SK-N-SH treated with all-trans-retinoic acid at 6 μM for 48 hours (cell line): ENCODE data around the gene C2CD3.

Experiments used
- ATAC-seq: fragments of 200-7000 bp; cut with Tn5 transposase; 3 replicates; pipeline ENCODE4 v1.9.1; 2020; ENCODE audit warnings: mild to moderate bottlenecking, moderate library complexity
- ARNTL ChIP-seq: fragments of 450-650 bp; formaldehyde crosslinking; IDR thresholded peaks from 2 replicates; pipeline ENCODE4 v1.5.0; 2020; ENCODE audit warnings: low read depth, mild to moderate bottlenecking, moderate library complexity, borderline replicate concordance
- BACH2 ChIP-seq: fragments of 250-450 bp; sonication (Bioruptor Pico); IDR thresholded peaks from 2 replicates; pipeline ENCODE4 v1.9.0; 2021; ENCODE audit warnings: mild to moderate bottlenecking, borderline replicate concordance
- CREB5 ChIP-seq: fragments of 250-450 bp; sonication (Bioruptor Pico); IDR thresholded peaks from 2 replicates; pipeline ENCODE4 v1.5.1; 2020; ENCODE audit warnings: low read depth, mild to moderate bottlenecking, moderate library complexity
- CSDC2 ChIP-seq: fragments of 250-450 bp; sonication (Bioruptor Pico); IDR thresholded peaks from 2 replicates; pipeline ENCODE4 v1.5.0; 2020; ENCODE audit warnings: mild to moderate bottlenecking, moderate library complexity
- CSRNP3 ChIP-seq: fragments of 250-450 bp; sonication (Bioruptor Pico); IDR thresholded peaks from 2 replicates; pipeline ENCODE4 v1.5.1; 2021; ENCODE audit warnings: mild to moderate bottlenecking, moderate library complexity
- ESRRG ChIP-seq: fragments of 250-450 bp; sonication (Bioruptor Pico); IDR thresholded peaks from 2 replicates; pipeline ENCODE4 v1.6.1; 2021; ENCODE audit warnings: mild to moderate bottlenecking
- ISL1 ChIP-seq: fragments of 250-450 bp; sonication (Bioruptor Pico); IDR thresholded peaks from 2 replicates; pipeline ENCODE4 v2.1.2; 2022; ENCODE audit warnings: mild to moderate bottlenecking, moderate library complexity
- OSR1 ChIP-seq: fragments of 250-450 bp; sonication (Bioruptor Pico); IDR thresholded peaks from 2 replicates; pipeline ENCODE4 v1.8.0; 2022; ENCODE audit warnings: moderate library complexity, mild to moderate bottlenecking, inconsistent platforms
- PATZ1 ChIP-seq: fragments of 250-450 bp; sonication (Bioruptor Pico); IDR thresholded peaks from 2 replicates; pipeline ENCODE4 v1.8.0; 2020; ENCODE audit warnings: mild to moderate bottlenecking, moderate library complexity, borderline replicate concordance
- POU6F1 ChIP-seq: fragments of 250-450 bp; sonication (Bioruptor Pico); IDR thresholded peaks from 2 replicates; pipeline ENCODE4 v1.8.0; 2021; ENCODE audit warnings: low read depth, mild to moderate bottlenecking, moderate library complexity, borderline replicate concordance
- PPARA ChIP-seq: fragments of 250-450 bp; sonication (Bioruptor Pico); IDR thresholded peaks from 2 replicates; pipeline ENCODE4 v1.5.0; 2020; ENCODE audit warnings: mild to moderate bottlenecking, borderline replicate concordance
- RARB ChIP-seq: fragments of 250-450 bp; sonication (Bioruptor Pico); IDR thresholded peaks from 2 replicates; pipeline ENCODE4 v1.8.0; 2021; ENCODE audit warnings: mild to moderate bottlenecking, moderate library complexity
- SNAI2 ChIP-seq: fragments of 250-450 bp; sonication (Bioruptor Pico); IDR thresholded peaks from 2 replicates; pipeline ENCODE4 v1.5.0; 2020; ENCODE audit warnings: mild to moderate bottlenecking, moderate library complexity
- TCF4 ChIP-seq: fragments of 250-450 bp; sonication (Bioruptor Pico); IDR thresholded peaks from 2 replicates; pipeline ENCODE4 v1.8.0; 2021; ENCODE audit warnings: mild to moderate bottlenecking, moderate library complexity, borderline replicate concordance
- TOX ChIP-seq: fragments of 250-450 bp; sonication (Bioruptor Pico); IDR thresholded peaks from 2 replicates; pipeline ENCODE4 v1.8.0; 2021; ENCODE audit warnings: mild to moderate bottlenecking, moderate library complexity, borderline replicate concordance
- TSHZ2 ChIP-seq: fragments of 250-450 bp; sonication (Bioruptor Pico); IDR thresholded peaks from 2 replicates; pipeline ENCODE4 v1.5.0; 2020; ENCODE audit warnings: mild to moderate bottlenecking, moderate library complexity
- ZC3H10 ChIP-seq: fragments of 250-450 bp; sonication (Bioruptor Pico); IDR thresholded peaks from 2 replicates; pipeline ENCODE4 v1.5.1; 2021; ENCODE audit warnings: mild to moderate bottlenecking, moderate library complexity
- ZFP3 ChIP-seq: fragments of 250-450 bp; sonication (Bioruptor Pico); IDR thresholded peaks from 2 replicates; pipeline ENCODE4 v1.5.0; 2020; ENCODE audit warnings: mild to moderate bottlenecking, moderate library complexity
- ZFP30 ChIP-seq: fragments of 450-650 bp; formaldehyde crosslinking; IDR thresholded peaks from 2 replicates; pipeline ENCODE4 v1.5.0; 2022; ENCODE audit warnings: mild to moderate bottlenecking, moderate library complexity
- ZNF565 ChIP-seq: fragments of 450-650 bp; formaldehyde crosslinking; conservative IDR thresholded peaks from 2 replicates; pipeline ENCODE4 v1.5.0; 2020; ENCODE audit warnings: low read depth, mild to moderate bottlenecking, moderate library complexity
- ZNF70 ChIP-seq: fragments of 450-650 bp; formaldehyde crosslinking; IDR thresholded peaks from 2 replicates; pipeline ENCODE4 v1.5.0; 2020; ENCODE audit warnings: mild to moderate bottlenecking, moderate library complexity
- ZNF8 ChIP-seq: fragments of 450-650 bp; formaldehyde crosslinking; IDR thresholded peaks from 2 replicates; pipeline ENCODE4 v1.5.0; 2020; ENCODE audit warnings: mild to moderate bottlenecking, moderate library complexity

The C2CD3 gene

GRCh38 chr11:74019860-74020259 is 150.9 kb downstream of the C2CD3 start:
- TF ChIP-seq ZFP30 (CRISPR knock-in tag) (no peak), ZNF70 (CRISPR knock-in tag) (no peak), RARB (CRISPR knock-in tag) (no peak), OSR1 (CRISPR knock-in tag) (no peak), ZNF8 (CRISPR knock-in tag) (no peak), TOX (CRISPR knock-in tag) (no peak), TCF4 (no peak), ISL1 (no peak), PPARA (CRISPR knock-in tag) (no peak), CSRNP3 (CRISPR knock-in tag) (no peak), TSHZ2 (CRISPR knock-in tag) (no peak), ZFP3 (CRISPR knock-in tag) (no peak), ZC3H10 (CRISPR knock-in tag) (no peak), BACH2 (CRISPR knock-in tag) (no peak), ESRRG (CRISPR knock-in tag) (no peak), ZNF565 (CRISPR knock-in tag) (no peak)
- no peak for ATAC-seq

- TF ChIP-seq ZC3H10 (CRISPR knock-in tag), result no peak
- TF ChIP-seq ISL1, result no peak
- no peak for TF ChIP-seq PPARA (CRISPR knock-in tag)
- TF ChIP-seq, all 23 proteins: peak for 0
- ATAC-seq, result no peak
Observed at GRCh38 chr11:74019104-74019738, 151.6 kb downstream of the C2CD3 start.

GRCh38 chr11:74018331-74019005 is 152.3 kb downstream of the C2CD3 start:
- no peak for ATAC-seq
- TF ChIP-seq ISL1 (no peak), CSDC2 (CRISPR knock-in tag) (no peak), PPARA (CRISPR knock-in tag) (no peak), PATZ1 (no peak), POU6F1 (CRISPR knock-in tag) (no peak), ZNF565 (CRISPR knock-in tag) (no peak), ARNTL (CRISPR knock-in tag) (no peak), TCF4 (no peak), ZFP3 (CRISPR knock-in tag) (no peak), ZNF8 (CRISPR knock-in tag) (no peak)
- TF ChIP-seq, all 23 proteins: peak for 0

GRCh38 chr11:74017631-74018030 is 153.2 kb downstream of the C2CD3 start:
- no peak for ATAC-seq
- TF ChIP-seq TSHZ2 (CRISPR knock-in tag) (no peak), ZNF8 (CRISPR knock-in tag) (no peak), ARNTL (CRISPR knock-in tag) (no peak), TCF4 (no peak), ZNF70 (CRISPR knock-in tag) (no peak), ESRRG (CRISPR knock-in tag) (no peak), CREB5 (CRISPR knock-in tag) (no peak), SNAI2 (CRISPR knock-in tag) (no peak)
